ENCODE data around the gene SLC12A1.

Gene SLC12A1

GRCh38 chr15:48244921-48245320, 38.8 kb downstream of the SLC12A1 start:
- DNase-seq, result no peak

DNA sequence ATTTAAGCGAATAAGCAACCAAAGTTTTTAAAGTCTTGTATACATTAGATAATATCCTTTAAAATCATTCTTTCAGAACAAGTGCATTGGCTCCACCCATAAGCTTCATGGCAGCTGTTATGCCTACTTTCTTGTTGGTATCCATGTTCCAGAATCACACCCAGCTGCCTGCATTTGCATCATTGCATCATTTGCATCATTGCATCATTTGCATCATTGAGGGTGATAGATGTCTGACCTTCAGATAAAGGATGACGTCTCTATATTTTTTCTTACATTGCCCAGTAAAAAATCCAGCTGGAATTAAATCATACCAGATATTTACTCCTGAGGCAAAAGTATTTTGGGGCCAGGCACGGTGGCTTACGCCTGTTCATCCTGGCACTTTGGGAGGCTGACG, 42.3 kb downstream of the SLC12A1 start:
- no peak for DNase-seq

DNA sequence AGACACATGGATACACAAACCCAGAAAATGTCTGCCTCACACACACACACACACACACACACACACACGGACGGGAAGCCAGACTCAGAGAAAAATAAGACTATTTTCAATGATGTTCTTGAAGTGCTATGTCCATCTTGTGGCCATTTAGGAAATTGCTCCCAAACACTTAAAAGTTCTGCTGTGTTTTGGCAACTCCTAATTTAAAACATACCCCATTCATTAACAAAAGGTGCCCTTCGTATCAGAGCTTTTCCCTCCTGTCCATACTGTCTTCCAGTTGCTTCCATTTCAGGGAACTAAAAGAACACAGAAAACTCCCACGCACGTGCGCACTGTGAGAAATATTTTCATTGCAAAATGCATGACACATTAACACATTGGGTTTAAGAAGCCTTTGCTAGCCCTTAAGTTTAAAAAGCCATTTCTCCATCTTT, 44.6 kb downstream of the SLC12A1 start:
- DNase-seq, result peak; percentile 18

GRCh38 chr15:48253172-48253571, 47.1 kb downstream of the SLC12A1 start:
- DNase-seq, result no peak

DNA sequence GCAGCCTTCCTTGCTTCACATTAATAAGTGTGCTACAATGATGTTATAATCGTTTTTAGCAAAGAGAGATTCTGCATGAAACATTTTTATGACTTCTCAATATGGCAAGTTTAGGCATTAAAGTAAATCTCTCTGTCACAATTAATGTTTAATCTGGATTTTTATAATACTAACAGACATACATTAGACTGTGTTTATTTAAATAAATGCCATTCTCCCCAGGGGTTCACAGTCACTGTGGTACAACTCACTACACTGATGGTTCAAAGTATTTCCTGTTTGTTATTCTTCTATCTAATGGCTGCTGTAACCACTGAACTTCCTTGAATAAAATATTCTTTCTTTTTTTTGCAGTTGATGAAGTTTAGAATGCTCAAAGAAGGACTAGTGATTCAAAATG, 59.0 kb downstream of the SLC12A1 start:
- no peak for DNase-seq

GRCh38 chr15:48266024-48266689, 60.1 kb downstream of the SLC12A1 start:
- no peak for DNase-seq

DNA sequence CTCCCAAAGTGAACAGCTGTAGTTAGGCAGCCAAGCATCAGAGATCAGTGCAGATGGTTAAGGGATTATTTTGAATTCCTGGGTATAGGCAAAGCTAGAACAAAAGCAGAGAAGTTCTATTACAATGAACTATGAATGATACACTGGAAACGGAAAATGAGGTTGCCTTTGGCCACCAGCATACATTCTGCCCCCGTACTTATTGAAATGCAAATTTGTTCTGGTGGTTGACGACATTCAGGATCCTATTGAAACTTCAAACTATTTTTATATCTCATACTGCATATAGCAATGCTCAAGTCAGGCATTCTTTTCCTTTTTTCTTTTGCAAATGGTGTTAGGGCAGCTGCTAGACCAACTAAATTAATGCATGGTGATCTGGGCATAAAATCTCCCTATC, 61.7 kb downstream of the SLC12A1 start:
- no peak for DNase-seq

DNA sequence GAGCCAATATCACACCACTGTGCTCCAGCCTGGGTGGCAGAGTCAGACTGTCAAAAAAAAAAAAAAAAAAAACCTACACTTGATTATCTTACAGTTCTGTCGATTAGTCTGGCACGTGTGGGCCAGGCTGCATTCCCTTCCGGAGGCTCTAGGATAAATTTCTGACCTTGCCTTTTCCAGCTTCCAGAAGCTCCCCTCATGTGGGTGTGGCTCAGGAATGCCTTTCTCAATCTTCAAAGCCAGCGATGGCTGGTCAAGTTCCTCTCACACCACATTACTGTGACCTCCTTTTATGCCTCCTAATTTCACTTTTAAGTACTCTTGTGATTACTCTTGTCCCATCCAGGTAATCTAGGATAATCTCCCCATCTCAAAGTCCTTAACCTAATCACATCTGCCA, 66.9 kb downstream of the SLC12A1 start:
- no peak for DNase-seq

GRCh38 chr15:48278666-48279065, 72.6 kb downstream of the SLC12A1 start:
- no peak for DNase-seq

DNA sequence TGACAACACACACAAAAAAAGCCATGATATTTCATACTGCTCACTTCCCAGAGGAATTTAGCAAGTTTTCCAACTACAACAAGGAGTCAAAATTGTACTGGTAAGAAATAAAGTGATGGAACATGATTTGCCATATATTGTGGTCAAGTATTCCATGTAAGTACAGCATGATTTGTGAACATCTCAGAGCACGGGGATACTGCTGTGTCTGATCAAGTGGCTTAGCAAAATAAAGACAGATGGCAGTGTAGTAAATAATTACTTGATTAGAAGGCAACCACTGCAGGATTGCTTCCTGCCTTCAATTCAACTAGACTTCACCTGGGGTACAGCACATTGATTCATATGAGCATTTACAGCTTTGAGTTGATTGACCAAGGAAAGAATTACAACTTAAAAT, 73.5 kb downstream of the SLC12A1 start:
- no peak for DNase-seq

GRCh38 chr15:48281674-48282073, 75.6 kb downstream of the SLC12A1 start:
- no peak for DNase-seq

DNA sequence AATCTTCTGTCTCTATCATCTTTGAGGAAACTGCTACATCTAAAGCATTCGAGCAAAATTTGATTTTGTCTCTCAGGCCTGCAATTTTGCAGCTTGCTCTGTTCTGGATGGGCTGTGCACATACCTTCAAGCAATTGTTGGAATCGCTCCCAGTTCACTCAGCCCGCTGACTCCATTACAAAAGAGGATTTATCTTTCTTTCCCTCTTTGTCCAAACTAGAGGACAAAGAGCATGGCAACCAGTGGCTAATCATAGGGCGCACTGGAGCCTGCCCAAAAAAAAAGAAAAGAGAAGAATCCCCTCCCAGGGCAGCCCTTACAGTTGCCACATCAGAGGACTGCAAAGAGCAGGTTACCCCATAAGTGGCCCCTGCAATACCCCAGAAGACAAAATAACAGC, 76.1 kb downstream of the SLC12A1 start:
- DNase-seq, result no peak

- DNase-seq, result no peak
Measured at GRCh38 chr15:48283396-48284145, 77.5 kb downstream of the SLC12A1 start.

- DNase-seq, result peak; percentile 43
Measured at GRCh38 chr15:48285329-48286214, 79.5 kb downstream of the SLC12A1 start.

- DNase-seq, result no peak
Measured at GRCh38 chr15:48289628-48290027, 83.5 kb downstream of the SLC12A1 start.

- DNase-seq, result no peak
Measured at GRCh38 chr15:48292458-48292857, 86.4 kb downstream of the SLC12A1 start.

- DNase-seq, result no peak
Measured at GRCh38 chr15:48297668-48298067, 91.6 kb downstream of the SLC12A1 start.

DNA sequence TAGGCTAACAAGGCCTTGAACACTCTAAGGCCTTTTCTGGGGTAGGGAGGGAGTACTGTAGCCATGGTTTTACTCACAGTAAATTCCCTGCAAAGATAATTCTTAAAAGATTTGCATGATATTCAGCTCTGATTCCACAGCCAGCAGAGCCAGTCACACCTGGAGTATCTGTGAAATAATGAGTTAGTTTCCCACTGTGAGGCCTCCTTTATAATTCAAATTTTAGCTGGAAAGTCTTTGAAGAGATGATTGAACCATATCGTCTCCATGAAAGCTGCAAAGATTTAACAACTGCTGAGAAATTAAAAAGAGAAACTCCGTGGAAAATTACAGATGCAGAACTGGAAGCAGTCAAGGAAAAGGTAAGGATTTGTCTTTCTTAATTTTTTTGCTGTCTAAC, 92.8 kb downstream of the SLC12A1 start:
- DNase-seq, result no peak

DNA sequence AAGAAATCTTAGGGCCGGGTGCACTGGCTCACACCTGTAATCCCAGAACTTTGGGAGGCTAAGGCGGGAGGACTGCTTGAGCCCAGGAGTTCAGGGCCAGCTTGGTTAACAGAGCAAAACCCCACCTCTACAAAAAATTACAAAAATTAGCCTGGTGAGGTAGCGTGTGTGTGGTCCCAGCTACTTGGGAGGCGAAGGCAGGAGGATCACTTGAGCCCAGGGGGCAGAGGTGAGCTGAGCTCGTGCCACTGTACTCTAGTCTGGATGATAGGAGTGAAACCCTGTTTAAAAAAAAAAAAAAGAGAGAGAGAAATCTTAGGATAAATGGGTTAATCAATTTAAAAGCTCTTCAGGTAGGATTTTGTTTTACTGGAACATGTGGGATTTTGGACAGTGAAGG, 93.9 kb downstream of the SLC12A1 start:
- no peak for DNase-seq

DNA sequence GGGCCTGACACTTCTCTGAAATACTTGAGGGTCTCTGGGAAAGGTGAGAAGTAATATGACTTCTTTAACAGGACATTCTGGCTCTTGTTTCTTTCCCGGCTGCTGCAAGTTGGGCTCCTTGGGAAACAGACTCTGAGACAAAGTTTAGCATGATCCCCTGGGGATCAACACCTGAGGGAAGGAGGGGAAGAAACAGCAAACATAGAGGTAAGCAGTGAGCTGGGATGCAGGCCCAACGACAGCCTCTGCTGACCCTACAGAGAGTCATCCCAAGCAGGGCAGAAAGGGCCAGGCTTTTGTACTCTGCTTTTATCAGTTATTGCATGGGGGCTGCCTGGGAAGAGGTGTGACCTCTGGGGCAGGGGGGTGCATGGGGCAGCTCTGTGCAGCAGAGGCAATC, 98.3 kb downstream of the SLC12A1 start:
- no peak for DNase-seq

GRCh38 chr15:48306639-48307038, 100.5 kb downstream of the SLC12A1 start:
- no peak for DNase-seq

- no peak for DNase-seq
Measured at GRCh38 chr15:48307586-48307985, 101.5 kb downstream of the SLC12A1 start.

GRCh38 chr15:48309740-48310139, 103.6 kb downstream of the SLC12A1 start:
- DNase-seq, result no peak

DNA sequence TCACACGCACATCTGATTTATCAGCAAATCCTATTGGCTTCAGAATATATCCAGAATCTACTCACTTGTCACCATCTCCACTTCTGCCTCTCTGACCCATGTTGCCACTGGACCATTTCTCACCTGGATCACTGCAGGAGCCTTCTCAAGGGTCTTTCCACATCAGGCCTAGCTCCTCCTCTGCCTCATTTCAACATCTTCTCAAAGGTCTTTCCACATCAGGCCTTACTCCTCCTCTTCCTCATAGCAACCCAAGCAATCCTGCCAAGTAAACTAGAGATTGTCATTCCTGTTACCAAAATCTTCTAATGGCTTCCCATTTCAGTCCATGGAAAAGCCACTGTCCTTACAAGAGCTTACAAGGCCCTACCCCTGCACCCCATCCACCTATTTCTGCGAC, 107.1 kb downstream of the SLC12A1 start:
- DNase-seq, result no peak

All from activated CD4-positive, alpha-beta T cell treated with anti-CD3 and anti-CD28 coated beads for 48 hours (primary cell).